Panc1 (cell line): Measurements from ENCODE around the gene CDH13. TPM values are rescaled to one million over a fixed set of nuclear protein-coding genes. Genes with fewer than 3 reads are reported as not detected.

Source experiments
- ATAC-seq: fragments of 200-7000 bp; cut with Tn5 transposase; 2 replicates; pipeline ENCODE4 v1.9.1; 2020; ENCODE audit warnings: mild to moderate bottlenecking, moderate library complexity
- BruUV-seq: library from RNA; stranded (reverse); fragments of 400-500 nt; replicated peaks from 2 replicates; lab custom pipeline; 2021; lab: Mats Ljungman, UMichigan
- CTCF ChIA-PET: fragments of 300-600 bp; sonication (Branson Sonifier 250); formaldehyde crosslinking; loops from one replicate; lab custom pipeline; 2022; ENCODE audit warnings: antibody characterized with exemption; lab: Charles Lee
- POLR2A ChIA-PET: fragments of 300-600 bp; sonication (Branson Sonifier 250); formaldehyde crosslinking; loops from one replicate; lab custom pipeline; 2022; ENCODE audit warnings: antibody characterized with exemption; lab: Charles Lee
- DNase-seq: peaks from one replicate; pipeline ENCODE4 v3.0.0-alpha.2; 2010; ENCODE audit warnings: low read depth, low spot score
- H3K27ac ChIP-seq: 2 replicates; pipeline ENCODE4 v1.5.1; 2011; ENCODE audit warnings: mild to moderate bottlenecking, low read length, inconsistent platforms
- H3K27me3 ChIP-seq: fragments of 200-500 bp; sonication (Bioruptor generic); 2 replicates; pipeline ENCODE4 v1.6.0; 2014; ENCODE audit warnings: low read length, inconsistent platforms; ENCODE audit not compliant: control insufficient read depth, insufficient read depth
- H3K36me3 ChIP-seq: fragments of 200-500 bp; sonication (Bioruptor generic); 2 replicates; pipeline ENCODE4 v1.5.1; 2014; ENCODE audit warnings: inconsistent platforms, mild to moderate bottlenecking, low read length, moderate library complexity; ENCODE audit not compliant: control insufficient read depth, insufficient read depth
- H3K4me1 ChIP-seq: 2 replicates; pipeline ENCODE4 v1.5.1; 2011; ENCODE audit warnings: inconsistent platforms, mild to moderate bottlenecking, low read length, moderate library complexity; ENCODE audit not compliant: control insufficient read depth, insufficient read depth
- H3K4me3 ChIP-seq, 2 experiments: 2 replicates each; pipeline ENCODE4 v1.5.1; 2011 to 2012; ENCODE audit warnings: low read depth in 2 of 2, low read length in 2 of 2, mild to moderate bottlenecking in 2 of 2, inconsistent platforms in 1 of 2, moderate library complexity in 1 of 2
- H3K9me3 ChIP-seq: fragments of 200-500 bp; sonication (Bioruptor generic); 2 replicates; pipeline ENCODE4 v1.5.1; 2014; ENCODE audit warnings: low read depth, mild to moderate bottlenecking, inconsistent platforms, low read length, moderate library complexity; ENCODE audit not compliant: control insufficient read depth, insufficient read depth
- POLR2AphosphoS5 ChIP-seq: IDR thresholded peaks from 2 replicates; pipeline ENCODE4 v1.6.1; 2012; ENCODE audit warnings: mild to moderate bottlenecking, low read depth, low read length, moderate library complexity
- REST ChIP-seq, 2 experiments: IDR thresholded peaks; 2 replicates each; pipeline ENCODE4 v1.6.1; 2011 to 2012; ENCODE audit warnings: low read depth in 2 of 2, control low read depth in 1 of 2, low read length in 1 of 2, mild to moderate bottlenecking in 1 of 2, moderate library complexity in 1 of 2; ENCODE audit not compliant: insufficient read depth in 1 of 2
- SIN3A ChIP-seq: IDR thresholded peaks from 2 replicates; pipeline ENCODE4 v1.6.1; 2012; ENCODE audit warnings: low read depth, mild to moderate bottlenecking, low read length, moderate library complexity, borderline replicate concordance; ENCODE audit not compliant: insufficient read depth
- TCF7L2 ChIP-seq: IDR thresholded peaks from 2 replicates; pipeline ENCODE4 v1.6.1; 2011; ENCODE audit warnings: mild to moderate bottlenecking, low read depth, low read length, inconsistent platforms
- in situ Hi-C: cut with HindIII; loops from 2 replicates; pipeline ENCODE4 v1.10.0; 2016; ENCODE audit warnings: low sequenced_read_pairs, low pct_unique_long_range_greater_than_20kb
- intact Hi-C: fragments of 100-400 bp; cut with micrococcal nuclease; formaldehyde crosslinking; loops from one replicate; pipeline ENCODE4 v1.10.0; 2022; ENCODE audit not compliant: unreplicated experiment
- total RNA-seq: library from RNA; stranded (reverse); gene quantifications from one replicate; pipeline ENCODE4 v1.2.1, GENCODE V29; 2021; ENCODE audit not compliant: unreplicated experiment
- TF ChIP-seq, protein P1 (sequence below): fragments of 450-650 bp; IDR thresholded peaks from 2 replicates; pipeline ENCODE4 v1.5.1; 2017; ENCODE audit warnings: mild to moderate bottlenecking

Gene CDH13
- total RNA-seq, 1 experiment from 2014 or later: not detected

DNA sequence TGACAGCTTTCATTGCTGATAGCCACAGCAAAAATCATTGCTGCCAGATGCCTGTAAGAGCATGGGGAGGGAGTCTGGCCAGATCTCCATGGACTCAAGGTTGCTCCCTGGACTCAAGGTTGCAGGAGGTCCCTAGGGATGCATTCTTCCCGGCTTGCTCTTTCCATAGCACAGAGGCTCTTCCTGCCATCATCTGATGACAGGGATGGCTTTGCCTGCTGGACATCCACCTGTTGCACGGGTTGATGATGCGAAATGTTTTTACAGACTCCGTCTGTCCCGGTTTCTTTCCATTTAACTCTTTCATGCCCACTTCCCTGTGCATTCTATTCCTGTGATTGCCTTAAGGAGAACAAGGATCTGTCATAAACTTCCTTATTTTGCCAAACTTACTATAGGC lies 1065.5 kb downstream of the CDH13 start:
- ChIA-PET POLR2A (no interaction called here), CTCF (no interaction called here)
- no TSS peak for BruUV-seq
- H3K9me3 ChIP-seq: no peaks in the 10 kb centered on the region
- ATAC-seq (no peak), DNase-seq (no peak)
- H3K27ac ChIP-seq: no peak overlapping the region
- no peak overlapping the region for H3K4me3 ChIP-seq
- no peaks in the 10 kb centered on the region for H3K36me3 ChIP-seq
- H3K4me1 ChIP-seq: no peaks in the 10 kb centered on the region
- intact Hi-C loops (no loop called here), in situ Hi-C loops (no loop called here)
- TF ChIP-seq POLR2AphosphoS5 (no peak), TCF7L2 (no peak), REST (IDR thresholded peaks at IDR 0.05; ENCODE audit: insufficient read depth in 1 of 2, low read depth in 2 of 2, low read length in 1 of 2) (no peak), SIN3A (no peak)
- TF ChIP-seq, protein P1, sequence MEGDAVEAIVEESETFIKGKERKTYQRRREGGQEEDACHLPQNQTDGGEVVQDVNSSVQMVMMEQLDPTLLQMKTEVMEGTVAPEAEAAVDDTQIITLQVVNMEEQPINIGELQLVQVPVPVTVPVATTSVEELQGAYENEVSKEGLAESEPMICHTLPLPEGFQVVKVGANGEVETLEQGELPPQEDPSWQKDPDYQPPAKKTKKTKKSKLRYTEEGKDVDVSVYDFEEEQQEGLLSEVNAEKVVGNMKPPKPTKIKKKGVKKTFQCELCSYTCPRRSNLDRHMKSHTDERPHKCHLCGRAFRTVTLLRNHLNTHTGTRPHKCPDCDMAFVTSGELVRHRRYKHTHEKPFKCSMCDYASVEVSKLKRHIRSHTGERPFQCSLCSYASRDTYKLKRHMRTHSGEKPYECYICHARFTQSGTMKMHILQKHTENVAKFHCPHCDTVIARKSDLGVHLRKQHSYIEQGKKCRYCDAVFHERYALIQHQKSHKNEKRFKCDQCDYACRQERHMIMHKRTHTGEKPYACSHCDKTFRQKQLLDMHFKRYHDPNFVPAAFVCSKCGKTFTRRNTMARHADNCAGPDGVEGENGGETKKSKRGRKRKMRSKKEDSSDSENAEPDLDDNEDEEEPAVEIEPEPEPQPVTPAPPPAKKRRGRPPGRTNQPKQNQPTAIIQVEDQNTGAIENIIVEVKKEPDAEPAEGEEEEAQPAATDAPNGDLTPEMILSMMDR: no peak
- no peaks in the 10 kb centered on the region for H3K27me3 ChIP-seq

DNA sequence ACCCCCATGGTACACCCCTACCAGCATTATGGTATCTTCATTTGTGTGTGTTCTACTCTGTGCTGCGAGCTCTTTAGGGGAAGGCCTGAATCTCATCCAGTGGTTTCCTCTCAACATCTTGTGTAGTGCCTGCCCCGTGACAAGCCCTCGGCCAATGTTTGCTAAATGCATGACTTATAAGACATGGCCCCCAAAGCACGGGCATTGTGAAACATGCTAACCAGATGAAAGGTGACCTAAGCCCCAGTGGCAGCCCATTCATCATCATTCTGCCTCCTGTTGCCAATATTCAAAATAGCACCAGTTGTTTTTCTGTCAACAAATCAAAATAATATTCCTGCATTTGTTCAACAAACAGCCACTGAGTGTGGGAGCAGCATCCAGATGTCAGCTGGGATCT lies 1072.2 kb downstream of the CDH13 start:
- CTCF ChIA-PET: no interaction called here
- Histone ChIP-seq H3K9me3 (no peaks in the 10 kb centered on the region), H3K4me3 (no peak overlapping the region), H3K4me1 (no peaks in the 10 kb centered on the region), H3K27me3 (no peaks in the 10 kb centered on the region; the same call in 1 of the 2 replicates), H3K36me3 (no peaks in the 10 kb centered on the region), H3K27ac (no peak overlapping the region)
- ATAC-seq (no peak), DNase-seq (no peak)
- POLR2A ChIA-PET: no interaction called here
- no peak for TF ChIP-seq TCF7L2
- no peak for TF ChIP-seq SIN3A
- TF ChIP-seq POLR2AphosphoS5: no peak
- TF ChIP-seq REST (IDR thresholded peaks at IDR 0.05; ENCODE audit: insufficient read depth in 1 of 2, low read depth in 2 of 2, low read length in 1 of 2): no peak
- TF ChIP-seq, protein P1: no peak
- intact Hi-C loops: no loop called here
- BruUV-seq: no TSS peak
- in situ Hi-C loops: no loop called here
